ENCODE results near the gene NUP133.

- no peak for TF ChIP-seq POLR2A (IDR thresholded peaks at IDR 0.05; ENCODE audit: low read depth, low read length)
- TF ChIP-seq POLR2AphosphoS5 (IDR thresholded peaks at IDR 0.05; ENCODE audit: low read depth, low read length), result no peak
- TF ChIP-seq TAF1 (IDR thresholded peaks at IDR 0.05; ENCODE audit: borderline replicate concordance, low read depth, low read length), result no peak
These were observed 31.8 kb upstream of the NUP133 start for GRCh38 chr1:229539863-229540506.

All from GM12892 (cell line).